HepG2 (cell line): ENCODE results near the gene VPS11. TPM values are rescaled to one million over a fixed set of nuclear protein-coding genes. Genes with fewer than 3 reads are reported as not detected.
A peak's percentile ranks its signal among the peaks of the same experiment; 100 is the strongest.

Source experiments
- CEBPG ChIP-seq: IDR thresholded peaks from 2 replicates; pipeline ENCODE4 v1.6.1; 2016
- CREM ChIP-seq, 2 experiments: sonication (generic) in 1 of 2; formaldehyde crosslinking in 1 of 2; IDR thresholded peaks; 2 replicates each; pipeline versions ENCODE4 v1.4.0 to v1.6.1; 2016 to 2020; ENCODE audit warnings: antibody characterized with exemption in 1 of 2, mild to moderate bottlenecking in 1 of 2, missing genetic modification reagents in 1 of 2
- ERF ChIP-seq: IDR thresholded peaks from 2 replicates; pipeline ENCODE4 v1.6.1; 2018; ENCODE audit warnings: missing biosample characterization, missing genetic modification reagents
- GABPB1 ChIP-seq: IDR thresholded peaks from 2 replicates; pipeline ENCODE4 v1.6.1; 2016; ENCODE audit warnings: mild to moderate bottlenecking, missing genetic modification reagents, moderate library complexity, missing compliant biosample characterization
- IKZF5 ChIP-seq: IDR thresholded peaks from 2 replicates; pipeline ENCODE4 v1.6.1; 2018; ENCODE audit warnings: missing genetic modification reagents, mild to moderate bottlenecking, missing compliant biosample characterization
- KLF16 ChIP-seq, 2 experiments: sonication (generic) in 1 of 2; formaldehyde crosslinking in 1 of 2; IDR thresholded peaks; 2 replicates each; pipeline versions ENCODE4 v1.6.1 to v1.8.0; 2016 to 2023; ENCODE audit warnings: missing genetic modification reagents in 2 of 2, missing compliant biosample characterization in 1 of 2
- MED1 ChIP-seq: sonication (generic); formaldehyde crosslinking; IDR thresholded peaks from 2 replicates; pipeline ENCODE4 v1.4.0; 2020; ENCODE audit warnings: missing genetic modification reagents
- MEIS1 ChIP-seq: sonication (generic); formaldehyde crosslinking; IDR thresholded peaks from 2 replicates; pipeline ENCODE4 v1.9.0; 2021; ENCODE audit warnings: mild to moderate bottlenecking, missing genetic modification reagents, moderate library complexity, borderline replicate concordance
- MYC ChIP-seq: sonication (generic); formaldehyde crosslinking; IDR thresholded peaks from 2 replicates; pipeline ENCODE4 v1.9.0; 2021; ENCODE audit warnings: missing genetic modification reagents, borderline replicate concordance
- PAX8 ChIP-seq: sonication (generic); formaldehyde crosslinking; IDR thresholded peaks from 2 replicates; pipeline ENCODE4 v1.8.0; 2022; ENCODE audit warnings: mild to moderate bottlenecking, missing genetic modification reagents, borderline replicate concordance
- POLR2A ChIP-seq, 2 experiments: IDR thresholded peaks; 2 replicates each; pipeline ENCODE4 v1.6.1; 2011; ENCODE audit warnings: low read depth in 2 of 2, low read length in 2 of 2, mild to moderate bottlenecking in 1 of 2, moderate library complexity in 1 of 2; ENCODE audit not compliant: insufficient read depth in 1 of 2
- RBAK ChIP-seq: sonication (generic); formaldehyde crosslinking; IDR thresholded peaks from 2 replicates; pipeline ENCODE4 v1.5.1; 2020; ENCODE audit warnings: mild to moderate bottlenecking, missing genetic modification reagents
- SRSF4 ChIP-seq: fragments of 200-400 bp; formaldehyde crosslinking; IDR thresholded peaks from one replicate; pipeline ENCODE4 v1.6.1; 2018; ENCODE audit warnings: mild to moderate bottlenecking, low read depth, low read length, moderate library complexity; ENCODE audit not compliant: poor library complexity, severe bottlenecking
- SSRP1 ChIP-seq: IDR thresholded peaks from 2 replicates; pipeline ENCODE4 v1.6.1; 2016; ENCODE audit warnings: control low read depth
- ZC3H13 ChIP-seq: sonication (generic); formaldehyde crosslinking; IDR thresholded peaks from 2 replicates; pipeline ENCODE4 v1.8.1; 2023; ENCODE audit warnings: mild to moderate bottlenecking, missing genetic modification reagents, moderate library complexity
- ZKSCAN1 ChIP-seq: fragments of 150-350 bp; IDR thresholded peaks from 2 replicates; pipeline ENCODE4 v1.6.1; 2014; ENCODE audit warnings: low read length
- ZNF274 ChIP-seq: sonication (generic); formaldehyde crosslinking; IDR thresholded peaks from 2 replicates; pipeline ENCODE4 v1.5.1; 2020; ENCODE audit warnings: mild to moderate bottlenecking, missing genetic modification reagents
- ZNF501 ChIP-seq: sonication (generic); formaldehyde crosslinking; IDR thresholded peaks from 2 replicates; pipeline ENCODE4 v1.5.1; 2020; ENCODE audit warnings: mild to moderate bottlenecking, moderate library complexity, missing genetic modification reagents
- ZNF572 ChIP-seq: sonication (generic); formaldehyde crosslinking; IDR thresholded peaks from 2 replicates; pipeline ENCODE4 v1.5.1; 2020; ENCODE audit warnings: mild to moderate bottlenecking, missing genetic modification reagents
- ZNF614 ChIP-seq: IDR thresholded peaks from 2 replicates; pipeline ENCODE4 v1.6.1; 2018; ENCODE audit warnings: missing biosample characterization, missing genetic modification reagents, inconsistent platforms, borderline replicate concordance
- ZNF670 ChIP-seq: sonication (generic); formaldehyde crosslinking; IDR thresholded peaks from 2 replicates; pipeline ENCODE4 v1.8.0; 2022; ENCODE audit warnings: mild to moderate bottlenecking, missing genetic modification reagents, borderline replicate concordance
- ZNF678 ChIP-seq: sonication (generic); formaldehyde crosslinking; IDR thresholded peaks from 2 replicates; pipeline ENCODE4 v1.4.0; 2020; ENCODE audit warnings: mild to moderate bottlenecking, missing genetic modification reagents
- ZSCAN25 ChIP-seq: sonication (generic); formaldehyde crosslinking; IDR thresholded peaks from 2 replicates; pipeline ENCODE4 v1.8.0; 2022; ENCODE audit warnings: mild to moderate bottlenecking, missing genetic modification reagents
- polyA plus RNA-seq, 8 experiments: library from polyadenylated mRNA; depleted of rRNA in 3 of 8; stranded (reverse) in 7 of 8; unstranded in 1 of 8; fragments of >200 nt; fragmentation: Illumina TruSeq in 4 of 8; extraction: Trizol in 4 of 8; gene quantifications; 2 replicates each; pipeline versions ENCODE4 v1.2.1 to v1.2.3, GENCODE V29; 2011 to 2016; ENCODE audit warnings: low read depth in 4 of 8, missing spikeins in 1 of 8, mixed read lengths in 1 of 8; ENCODE audit not compliant: insufficient read depth in 1 of 8
- total RNA-seq, 5 experiments: library from RNA; depleted of rRNA; stranded (reverse); fragments of >200 nt; fragmentation: Illumina TruSeq; extraction: Trizol; gene quantifications; 2 replicates each; pipeline ENCODE4 v1.2.3, GENCODE V29; 2016; ENCODE audit warnings: low read depth in 1 of 5
- TF ChIP-seq, protein P1 (sequence below): sonication (generic); formaldehyde crosslinking; IDR thresholded peaks from 2 replicates; pipeline ENCODE4 v1.4.0; 2020; ENCODE audit warnings: missing genetic modification reagents
- TF ChIP-seq, protein P2 (sequence below), 2 experiments: sonication (generic) in 1 of 2; formaldehyde crosslinking in 1 of 2; IDR thresholded peaks; 2 replicates each; pipeline versions ENCODE4 v1.4.0 to v1.6.1; 2018 to 2020; ENCODE audit warnings: missing genetic modification reagents in 2 of 2, borderline replicate concordance in 1 of 2, low read depth in 1 of 2, mild to moderate bottlenecking in 1 of 2, missing biosample characterization in 1 of 2
- TF ChIP-seq, protein P3 (sequence below): IDR thresholded peaks from 2 replicates; pipeline ENCODE4 v1.6.1; 2012; ENCODE audit warnings: inconsistent platforms

Gene VPS11
- total and polyA plus RNA-seq, 2 of the 13 experiments (the other 11 are each of a cell fraction or from before 2014, with no cell fraction given), result 13.7 to 21.6 TPM

GRCh38 chr11:119095066-119095880 lies 27.7 kb downstream of the VPS11 start (continued):
- peak; percentile 89 for TF ChIP-seq MYC
- no peak for TF ChIP-seq ZNF678 (CRISPR knock-in tag)
- no peak for TF ChIP-seq PAX8 (CRISPR knock-in tag)
- TF ChIP-seq, protein P1, sequence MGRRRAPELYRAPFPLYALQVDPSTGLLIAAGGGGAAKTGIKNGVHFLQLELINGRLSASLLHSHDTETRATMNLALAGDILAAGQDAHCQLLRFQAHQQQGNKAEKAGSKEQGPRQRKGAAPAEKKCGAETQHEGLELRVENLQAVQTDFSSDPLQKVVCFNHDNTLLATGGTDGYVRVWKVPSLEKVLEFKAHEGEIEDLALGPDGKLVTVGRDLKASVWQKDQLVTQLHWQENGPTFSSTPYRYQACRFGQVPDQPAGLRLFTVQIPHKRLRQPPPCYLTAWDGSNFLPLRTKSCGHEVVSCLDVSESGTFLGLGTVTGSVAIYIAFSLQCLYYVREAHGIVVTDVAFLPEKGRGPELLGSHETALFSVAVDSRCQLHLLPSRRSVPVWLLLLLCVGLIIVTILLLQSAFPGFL (CRISPR knock-in tag), result no peak
- TF ChIP-seq, protein P2, sequence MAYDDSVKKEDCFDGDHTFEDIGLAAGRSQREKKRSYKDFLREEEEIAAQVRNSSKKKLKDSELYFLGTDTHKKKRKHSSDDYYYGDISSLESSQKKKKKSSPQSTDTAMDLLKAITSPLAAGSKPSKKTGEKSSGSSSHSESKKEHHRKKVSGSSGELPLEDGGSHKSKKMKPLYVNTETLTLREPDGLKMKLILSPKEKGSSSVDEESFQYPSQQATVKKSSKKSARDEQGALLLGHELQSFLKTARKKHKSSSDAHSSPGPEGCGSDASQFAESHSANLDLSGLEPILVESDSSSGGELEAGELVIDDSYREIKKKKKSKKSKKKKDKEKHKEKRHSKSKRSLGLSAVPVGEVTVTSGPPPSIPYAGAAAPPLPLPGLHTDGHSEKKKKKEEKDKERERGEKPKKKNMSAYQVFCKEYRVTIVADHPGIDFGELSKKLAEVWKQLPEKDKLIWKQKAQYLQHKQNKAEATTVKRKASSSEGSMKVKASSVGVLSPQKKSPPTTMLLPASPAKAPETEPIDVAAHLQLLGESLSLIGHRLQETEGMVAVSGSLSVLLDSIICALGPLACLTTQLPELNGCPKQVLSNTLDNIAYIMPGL (CRISPR knock-in tag; IDR thresholded peaks at IDR 0.05; ENCODE audit: borderline replicate concordance in 1 of 2, low read depth in 1 of 2), result peak; percentile 91 to 92
- TF ChIP-seq RBAK, result no peak
- TF ChIP-seq ZNF614 (CRISPR knock-in tag), result no peak
- peak; percentile 76 for TF ChIP-seq MED1 (CRISPR knock-in tag)
- TF ChIP-seq SSRP1 (CRISPR knock-in tag), result no peak
- peak; percentile 59 for TF ChIP-seq ZNF670
- TF ChIP-seq, protein P3, sequence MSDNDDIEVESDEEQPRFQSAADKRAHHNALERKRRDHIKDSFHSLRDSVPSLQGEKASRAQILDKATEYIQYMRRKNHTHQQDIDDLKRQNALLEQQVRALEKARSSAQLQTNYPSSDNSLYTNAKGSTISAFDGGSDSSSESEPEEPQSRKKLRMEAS, result peak; percentile 85
- no peak; the same call in 1 of the 2 replicates for TF ChIP-seq CEBPG
- peak; percentile 97 for TF ChIP-seq ZC3H13 (CRISPR knock-in tag)
- TF ChIP-seq ZNF274, result peak; percentile 92
- TF ChIP-seq ZNF572 (CRISPR knock-in tag), result peak; percentile 88; the same call in 1 of the 2 replicates
- TF ChIP-seq ZNF501 (CRISPR knock-in tag), result peak; percentile 99
- TF ChIP-seq POLR2A (IDR thresholded peaks at IDR 0.05; ENCODE audit: insufficient read depth in 1 of 2, low read depth in 2 of 2, low read length in 2 of 2), result peak; percentile 100
- TF ChIP-seq ZKSCAN1, result no peak
- TF ChIP-seq ZSCAN25 (CRISPR knock-in tag), result peak; percentile 72
- peak; percentile 74 for TF ChIP-seq SRSF4
- TF ChIP-seq MEIS1 (CRISPR knock-in tag), result peak; percentile 75; the same call in 1 of the 2 replicates
- TF ChIP-seq GABPB1 (CRISPR knock-in tag), result peak; percentile 79
- TF ChIP-seq ERF (CRISPR knock-in tag), result peak; percentile 65
- TF ChIP-seq KLF16 (CRISPR knock-in tag; IDR thresholded peaks at IDR 0.05), result peak in 1 of 2 experiments; percentile 90; a peak in 2 of 4 replicates
- TF ChIP-seq IKZF5 (CRISPR knock-in tag), result peak; percentile 85
- TF ChIP-seq CREM (IDR thresholded peaks at IDR 0.05), result peak; percentile 66
- no peak for TF ChIP-seq CREM (CRISPR knock-in tag; IDR thresholded peaks at IDR 0.05)
